Peyer's patch (tissue), 4 donors: ENCODE results near the gene ZNF443. TPM values are rescaled to one million over a fixed set of nuclear protein-coding genes. Genes with fewer than 3 reads are reported as not detected.
"Not testable (repeated sequence)": the region's sequence is repeated elsewhere in the genome, so short reads cannot be mapped to it uniquely, and the experiment has no call there.

Source experiments
- DNase-seq, 3 donors: peaks; one replicate each; pipeline ENCODE4 v3.0.0-alpha.2; 2017 to 2019
- H3K27ac ChIP-seq, 4 donors: fragments of 200-600 bp; sonication (generic); one replicate each; pipeline ENCODE4 v1.5.1; 2016 to 2019
- H3K27me3 ChIP-seq, 2 donors: fragments of 200-600 bp; sonication (generic); one replicate each; pipeline ENCODE4 v1.5.1; 2019
- H3K36me3 ChIP-seq, 3 donors: fragments of 200-600 bp; sonication (generic); one replicate each; pipeline ENCODE4 v1.5.1; 2016 to 2019
- H3K4me1 ChIP-seq, 4 donors: fragments of 200-600 bp; sonication (generic); one replicate each; pipeline ENCODE4 v1.5.1; 2016 to 2019
- H3K4me3 ChIP-seq, 4 donors: fragments of 200-600 bp; sonication (generic); 1 replicate in 3 of 4; 2 replicates in 1 of 4; pipeline ENCODE4 v1.5.1; 2016 to 2019; ENCODE audit warnings: mild to moderate bottlenecking in 1 of 4
- H3K9me3 ChIP-seq, 4 donors: fragments of 200-600 bp; sonication (generic); one replicate each; pipeline ENCODE4 v1.5.1; 2016 to 2019; ENCODE audit warnings: mild to moderate bottlenecking in 1 of 4
- CTCF ChIP-seq, 6 experiments: fragments of 450-650 bp in 4 of 6; fragments of 200-600 bp in 2 of 6; sonication (generic) in 1 of 6; IDR thresholded peaks; one replicate each; pipeline ENCODE4 v1.5.1; 2017 to 2019; ENCODE audit warnings: antibody characterized with exemption in 6 of 6, mild to moderate bottlenecking in 3 of 6, moderate library complexity in 1 of 6
- POLR2A ChIP-seq, 2 donors: fragments of 450-650 bp; IDR thresholded peaks; one replicate each; pipeline ENCODE4 v1.5.1; 2017; ENCODE audit warnings: antibody characterized with exemption in 2 of 2, mild to moderate bottlenecking in 2 of 2, moderate library complexity in 2 of 2
- total RNA-seq, 4 donors: library from RNA; depleted of rRNA; stranded (reverse); fragments of >200 nt; gene quantifications; one replicate each; pipeline ENCODE4 v1.1.0, GENCODE V29; 2016

Gene ZNF443
- total RNA-seq: 10 to 100 TPM in 1 of 4 donors, 1 to 10 TPM in 3; 6.3 to 10.7 (median 7.5) TPM

- Histone ChIP-seq H3K9me3 (no peaks in the 10 kb centered on the region), H3K4me3 (peak within 1 kb of the TSS; percentile 67 to 93 (median 80)), H3K27ac (peak within 1 kb of the TSS; percentile 64 to 94 (median 88)), H3K27me3 (no peaks in the 10 kb centered on the region), H3K36me3 (no peaks in the 10 kb centered on the region), H3K4me1 (no peaks in the 10 kb centered on the region)
- TF ChIP-seq CTCF (IDR thresholded peaks at IDR 0.05): no peak
- peak; percentile 56 to 72 for TF ChIP-seq POLR2A (IDR thresholded peaks at IDR 0.05)
- DNase-seq: peak; percentile 99 to 100 (median 100)
Observed at GRCh38 chr19:12440541-12441316, at the start of gene ZNF443. ZNF443 (minus strand) TSS chr19:12441021; CDS start chr19:12440914, 107 bp downstream.

GRCh38 chr19:12486265-12486783 is 45.5 kb upstream of the ZNF443 start:
- DNase-seq, H3K9me3 ChIP-seq, H3K4me3 ChIP-seq, H3K36me3 ChIP-seq, H3K27me3 ChIP-seq, H3K4me1 ChIP-seq, H3K27ac ChIP-seq: not testable (repeated sequence)

- H3K27ac ChIP-seq: no peak overlapping the region
- DNase-seq: no peak
- TF ChIP-seq POLR2A (IDR thresholded peaks at IDR 0.05) (no peak), CTCF (IDR thresholded peaks at IDR 0.05) (no peak)
- peaks cover 0 to 7% (median 0%) of the 10 kb centered on the region in 4 donors for H3K4me1 ChIP-seq
- H3K36me3 ChIP-seq: no peaks in the 10 kb centered on the region
- no peak overlapping the region for H3K4me3 ChIP-seq
- H3K27me3 ChIP-seq: no peaks in the 10 kb centered on the region
- no peaks in the 10 kb centered on the region for H3K9me3 ChIP-seq
Observed at GRCh38 chr19:12485571-12485970, 44.8 kb upstream of the ZNF443 start.

GRCh38 chr19:12485052-12485416 is 44.2 kb upstream of the ZNF443 start:
- Histone ChIP-seq H3K9me3 (no peaks in the 10 kb centered on the region), H3K27ac (peak overlapping the region; percentile 45 to 86 (median 72)), H3K4me3 (peak overlapping the region; percentile 62 to 93 (median 88)), H3K27me3 (no peaks in the 10 kb centered on the region), H3K36me3 (no peaks in the 10 kb centered on the region), H3K4me1 (peaks cover 0 to 7% (median 0%) of the 10 kb centered on the region in 4 donors)
- TF ChIP-seq CTCF (IDR thresholded peaks at IDR 0.05) (no peak), POLR2A (IDR thresholded peaks at IDR 0.05) (no peak)
- no peak for DNase-seq

- TF ChIP-seq CTCF (IDR thresholded peaks at IDR 0.05) (no peak), POLR2A (IDR thresholded peaks at IDR 0.05) (no peak)
- Histone ChIP-seq H3K36me3 (no peaks in the 10 kb centered on the region), H3K4me3 (peak within 1 kb of the TSS; percentile 62 to 93 (median 88)), H3K27me3 (no peaks in the 10 kb centered on the region), H3K27ac (peak within 1 kb of the TSS; percentile 45 to 86 (median 72)), H3K4me1 (peaks cover 0 to 7% (median 0%) of the 10 kb centered on the region in 4 donors), H3K9me3 (no peaks in the 10 kb centered on the region)
- peak; percentile 91 to 97 (median 91) for DNase-seq
Observed at GRCh38 chr19:12484371-12485051, 43.7 kb upstream of the ZNF443 start, which contains the start of gene ZNF709. ZNF709 (minus strand) TSS chr19:12484816; CDS start chr19:12484657, 159 bp downstream.

- Histone ChIP-seq H3K27me3 (no peaks in the 10 kb centered on the region), H3K4me1 (peaks cover 0 to 7% (median 0%) of the 10 kb centered on the region in 4 donors), H3K9me3 (no peaks in the 10 kb centered on the region), H3K4me3 (peak overlapping the region; percentile 62 to 93 (median 88)), H3K36me3 (no peaks in the 10 kb centered on the region), H3K27ac (peak overlapping the region; percentile 45 to 86 (median 72))
- no peak for TF ChIP-seq CTCF (IDR thresholded peaks at IDR 0.05)
- no peak for TF ChIP-seq POLR2A (IDR thresholded peaks at IDR 0.05)
- no peak for DNase-seq
Observed at GRCh38 chr19:12484011-12484370, 43.2 kb upstream of the ZNF443 start.
